Fibroblast of lung (primary cell): ENCODE data around the gene FAM131A.

ENCODE experiments used
- EZH2 ChIP-seq: IDR thresholded peaks from 2 replicates; pipeline ENCODE4 v1.5.1; 2012; ENCODE audit warnings: low read length, control low read depth, mild to moderate bottlenecking; ENCODE audit errors: missing control alignments
- TF ChIP-seq, protein P1 (sequence below), 2 donors: IDR thresholded peaks in 1 of 2; conservative IDR thresholded peaks in 1 of 2; 1 replicate in 1 of 2; 2 replicates in 1 of 2; pipeline ENCODE4 v1.5.1; 2011 to 2012; ENCODE audit warnings: low read length in 2 of 2, control low read depth in 1 of 2, inconsistent platforms in 1 of 2, low read depth in 1 of 2, mild to moderate bottlenecking in 1 of 2

DNA sequence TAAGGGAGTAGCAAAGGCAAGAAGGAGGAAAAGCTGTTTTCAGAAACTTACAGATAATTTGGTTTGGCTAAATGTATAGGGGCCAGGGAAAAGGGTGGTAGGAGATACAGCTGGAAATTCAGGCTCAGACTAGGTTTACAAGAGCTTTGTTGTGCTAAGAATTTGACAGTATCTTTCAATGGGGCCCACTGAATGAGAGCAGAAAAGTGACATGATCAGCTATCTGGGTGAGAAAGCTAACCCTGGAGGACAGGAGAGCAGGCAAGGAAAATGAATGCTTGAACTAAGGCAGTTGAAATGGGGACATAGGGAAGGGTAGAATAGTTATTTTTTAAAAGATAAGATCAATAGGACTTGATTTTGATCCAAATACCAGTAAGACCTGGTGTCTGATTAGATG is 25.8 kb upstream of the FAM131A start:
- TF ChIP-seq, protein P1, sequence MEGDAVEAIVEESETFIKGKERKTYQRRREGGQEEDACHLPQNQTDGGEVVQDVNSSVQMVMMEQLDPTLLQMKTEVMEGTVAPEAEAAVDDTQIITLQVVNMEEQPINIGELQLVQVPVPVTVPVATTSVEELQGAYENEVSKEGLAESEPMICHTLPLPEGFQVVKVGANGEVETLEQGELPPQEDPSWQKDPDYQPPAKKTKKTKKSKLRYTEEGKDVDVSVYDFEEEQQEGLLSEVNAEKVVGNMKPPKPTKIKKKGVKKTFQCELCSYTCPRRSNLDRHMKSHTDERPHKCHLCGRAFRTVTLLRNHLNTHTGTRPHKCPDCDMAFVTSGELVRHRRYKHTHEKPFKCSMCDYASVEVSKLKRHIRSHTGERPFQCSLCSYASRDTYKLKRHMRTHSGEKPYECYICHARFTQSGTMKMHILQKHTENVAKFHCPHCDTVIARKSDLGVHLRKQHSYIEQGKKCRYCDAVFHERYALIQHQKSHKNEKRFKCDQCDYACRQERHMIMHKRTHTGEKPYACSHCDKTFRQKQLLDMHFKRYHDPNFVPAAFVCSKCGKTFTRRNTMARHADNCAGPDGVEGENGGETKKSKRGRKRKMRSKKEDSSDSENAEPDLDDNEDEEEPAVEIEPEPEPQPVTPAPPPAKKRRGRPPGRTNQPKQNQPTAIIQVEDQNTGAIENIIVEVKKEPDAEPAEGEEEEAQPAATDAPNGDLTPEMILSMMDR (conservative IDR thresholded peaks at IDR 0.05 in 1 of 2, IDR thresholded peaks at IDR 0.05 in 1 of 2; ENCODE audit: low read depth in 1 of 2, low read length in 2 of 2) = no peak
- TF ChIP-seq EZH2 = no peak
